ENCODE measurements around the gene DDRGK1. TPM values are rescaled to one million over a fixed set of nuclear protein-coding genes. Genes with fewer than 3 reads are reported as not detected.

DDRGK1 gene
- polyA plus RNA-seq, 2 of the 4 experiments (the other 2 are of a cell fraction): 87.4 to 120 TPM

DNA sequence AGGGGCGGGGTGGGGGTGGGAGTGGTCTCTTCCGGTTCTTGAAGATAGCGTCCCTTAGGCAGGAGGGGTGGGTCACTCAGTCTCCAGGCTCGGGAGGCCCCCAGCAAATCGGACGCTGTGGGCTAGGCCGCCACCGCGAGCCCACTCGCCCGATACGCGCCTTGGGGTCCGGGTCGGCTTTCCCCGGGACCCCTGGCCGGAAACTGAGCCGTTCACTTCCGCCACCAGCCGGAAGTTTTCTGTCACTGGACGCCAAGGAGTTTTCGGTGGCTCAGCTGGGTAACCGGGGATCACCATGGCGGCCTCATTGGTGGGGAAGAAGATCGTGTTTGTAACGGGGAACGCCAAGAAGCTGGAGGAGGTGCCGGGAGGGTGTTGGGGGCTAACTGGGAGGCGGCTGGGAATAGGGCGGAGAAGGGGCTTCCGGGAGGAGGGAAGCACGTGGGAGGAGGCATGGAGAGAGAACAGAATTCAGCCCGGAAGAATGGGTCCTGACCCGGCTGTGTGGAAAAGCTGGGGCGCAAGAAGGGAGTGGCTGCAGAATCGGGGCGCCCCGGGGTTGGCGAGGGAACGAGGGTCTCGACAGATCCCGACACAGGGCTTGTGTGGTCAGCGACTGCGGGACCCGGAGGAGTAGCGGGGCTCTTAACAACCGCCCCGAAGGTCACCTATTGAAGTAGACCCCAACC, 4.9 kb upstream of the DDRGK1 start, which contains the start of gene ITPA (continued):
- TF ChIP-seq HDAC2 (IDR thresholded peaks at IDR 0.05): no peak
- TF ChIP-seq, protein P1, sequence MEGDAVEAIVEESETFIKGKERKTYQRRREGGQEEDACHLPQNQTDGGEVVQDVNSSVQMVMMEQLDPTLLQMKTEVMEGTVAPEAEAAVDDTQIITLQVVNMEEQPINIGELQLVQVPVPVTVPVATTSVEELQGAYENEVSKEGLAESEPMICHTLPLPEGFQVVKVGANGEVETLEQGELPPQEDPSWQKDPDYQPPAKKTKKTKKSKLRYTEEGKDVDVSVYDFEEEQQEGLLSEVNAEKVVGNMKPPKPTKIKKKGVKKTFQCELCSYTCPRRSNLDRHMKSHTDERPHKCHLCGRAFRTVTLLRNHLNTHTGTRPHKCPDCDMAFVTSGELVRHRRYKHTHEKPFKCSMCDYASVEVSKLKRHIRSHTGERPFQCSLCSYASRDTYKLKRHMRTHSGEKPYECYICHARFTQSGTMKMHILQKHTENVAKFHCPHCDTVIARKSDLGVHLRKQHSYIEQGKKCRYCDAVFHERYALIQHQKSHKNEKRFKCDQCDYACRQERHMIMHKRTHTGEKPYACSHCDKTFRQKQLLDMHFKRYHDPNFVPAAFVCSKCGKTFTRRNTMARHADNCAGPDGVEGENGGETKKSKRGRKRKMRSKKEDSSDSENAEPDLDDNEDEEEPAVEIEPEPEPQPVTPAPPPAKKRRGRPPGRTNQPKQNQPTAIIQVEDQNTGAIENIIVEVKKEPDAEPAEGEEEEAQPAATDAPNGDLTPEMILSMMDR (IDR thresholded peaks at IDR 0.05): no peak
- no peak for TF ChIP-seq NFE2L2 (conservative IDR thresholded peaks at IDR 0.05; ENCODE audit: low read length)
- TF ChIP-seq KDM5A (IDR thresholded peaks at IDR 0.05): no peak
- TF ChIP-seq GATA3 (IDR thresholded peaks at IDR 0.05; ENCODE audit: borderline replicate concordance): peak; percentile 11; the same call in 1 of the 2 replicates
- no peak for TF ChIP-seq ZC3H11A (IDR thresholded peaks at IDR 0.05)
- TF ChIP-seq CHD2 (IDR thresholded peaks at IDR 0.05; ENCODE audit: low read length, partially characterized antibody): no peak
- no peak for TF ChIP-seq SMC3 (IDR thresholded peaks at IDR 0.05)
- TF ChIP-seq, protein P2, sequence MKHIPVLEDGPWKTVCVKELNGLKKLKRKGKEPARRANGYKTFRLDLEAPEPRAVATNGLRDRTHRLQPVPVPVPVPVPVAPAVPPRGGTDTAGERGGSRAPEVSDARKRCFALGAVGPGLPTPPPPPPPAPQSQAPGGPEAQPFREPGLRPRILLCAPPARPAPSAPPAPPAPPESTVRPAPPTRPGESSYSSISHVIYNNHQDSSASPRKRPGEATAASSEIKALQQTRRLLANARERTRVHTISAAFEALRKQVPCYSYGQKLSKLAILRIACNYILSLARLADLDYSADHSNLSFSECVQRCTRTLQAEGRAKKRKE (CRISPR knock-in tag; IDR thresholded peaks at IDR 0.05; ENCODE audit: low read depth): no peak
- TF ChIP-seq EHF (CRISPR knock-in tag; IDR thresholded peaks at IDR 0.05): no peak
- TF ChIP-seq, protein P3, sequence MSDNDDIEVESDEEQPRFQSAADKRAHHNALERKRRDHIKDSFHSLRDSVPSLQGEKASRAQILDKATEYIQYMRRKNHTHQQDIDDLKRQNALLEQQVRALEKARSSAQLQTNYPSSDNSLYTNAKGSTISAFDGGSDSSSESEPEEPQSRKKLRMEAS (IDR thresholded peaks at IDR 0.05): peak; percentile 99
- TF ChIP-seq, protein P4, sequence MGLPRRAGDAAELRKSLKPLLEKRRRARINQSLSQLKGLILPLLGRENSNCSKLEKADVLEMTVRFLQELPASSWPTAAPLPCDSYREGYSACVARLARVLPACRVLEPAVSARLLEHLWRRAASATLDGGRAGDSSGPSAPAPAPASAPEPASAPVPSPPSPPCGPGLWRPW (IDR thresholded peaks at IDR 0.05): no peak
- no peak for TF ChIP-seq EHMT2 (IDR thresholded peaks at IDR 0.05; ENCODE audit: low read depth)
- no peak for TF ChIP-seq CHD4 (IDR thresholded peaks at IDR 0.05; ENCODE audit: borderline replicate concordance)
- TF ChIP-seq KDM1A (IDR thresholded peaks at IDR 0.05; ENCODE audit: low read depth): no peak
- TF ChIP-seq EP300 (IDR thresholded peaks at IDR 0.05): no peak
- TF ChIP-seq, protein P5, sequence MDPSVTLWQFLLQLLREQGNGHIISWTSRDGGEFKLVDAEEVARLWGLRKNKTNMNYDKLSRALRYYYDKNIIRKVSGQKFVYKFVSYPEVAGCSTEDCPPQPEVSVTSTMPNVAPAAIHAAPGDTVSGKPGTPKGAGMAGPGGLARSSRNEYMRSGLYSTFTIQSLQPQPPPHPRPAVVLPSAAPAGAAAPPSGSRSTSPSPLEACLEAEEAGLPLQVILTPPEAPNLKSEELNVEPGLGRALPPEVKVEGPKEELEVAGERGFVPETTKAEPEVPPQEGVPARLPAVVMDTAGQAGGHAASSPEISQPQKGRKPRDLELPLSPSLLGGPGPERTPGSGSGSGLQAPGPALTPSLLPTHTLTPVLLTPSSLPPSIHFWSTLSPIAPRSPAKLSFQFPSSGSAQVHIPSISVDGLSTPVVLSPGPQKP (IDR thresholded peaks at IDR 0.05; ENCODE audit: low read depth, low read length): no peak
- TF ChIP-seq FOSL2 (IDR thresholded peaks at IDR 0.05): no peak
- no peak for TF ChIP-seq FOSL2 (CRISPR knock-in tag; IDR thresholded peaks at IDR 0.05)
- TF ChIP-seq RARB (CRISPR knock-in tag; IDR thresholded peaks at IDR 0.05): no peak
- no peak for TF ChIP-seq TP53 (CRISPR knock-in tag; IDR thresholded peaks at IDR 0.05)
- no peak for TF ChIP-seq CEBPB (IDR thresholded peaks at IDR 0.05)
- TF ChIP-seq POLR2AphosphoS2 (conservative IDR thresholded peaks at IDR 0.05; ENCODE audit: low read length): no peak
- TF ChIP-seq, protein P6, sequence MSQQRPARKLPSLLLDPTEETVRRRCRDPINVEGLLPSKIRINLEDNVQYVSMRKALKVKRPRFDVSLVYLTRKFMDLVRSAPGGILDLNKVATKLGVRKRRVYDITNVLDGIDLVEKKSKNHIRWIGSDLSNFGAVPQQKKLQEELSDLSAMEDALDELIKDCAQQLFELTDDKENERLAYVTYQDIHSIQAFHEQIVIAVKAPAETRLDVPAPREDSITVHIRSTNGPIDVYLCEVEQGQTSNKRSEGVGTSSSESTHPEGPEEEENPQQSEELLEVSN (IDR thresholded peaks at IDR 0.05; ENCODE audit: borderline replicate concordance, low read depth): peak; percentile 52; the same call in 1 of the 2 replicates

DNA sequence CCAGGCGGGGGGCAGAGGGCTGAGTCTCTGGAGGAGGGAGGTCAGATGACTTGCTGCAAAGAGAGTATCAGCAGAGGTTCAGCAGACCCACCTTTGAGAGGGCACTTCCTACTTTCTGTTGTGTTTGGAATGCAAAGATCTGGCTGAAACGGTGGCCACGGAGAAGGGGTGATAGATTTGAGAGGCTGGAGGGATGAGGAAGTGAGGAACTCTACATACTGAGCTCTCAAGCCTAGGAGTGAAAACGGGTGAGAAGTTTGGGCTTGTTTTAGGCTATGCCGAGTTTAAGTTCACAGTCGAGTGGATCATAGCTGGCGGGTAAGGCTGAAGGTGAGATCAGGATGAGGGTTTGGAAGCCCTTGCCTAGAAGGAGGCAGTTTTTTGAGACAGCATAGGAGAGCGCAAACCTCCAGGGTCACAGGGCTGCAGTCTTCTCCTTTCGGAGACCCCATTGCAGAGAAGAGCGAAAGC, 4.3 kb upstream of the DDRGK1 start:
- ATAC-seq (peak; percentile 14 to 26; a peak in 4 of 6 replicates), FAIRE-seq (no peak), DNase-seq (ENCODE audit: low read depth in 1 of 2, low spot score in 1 of 2) (no peak)
- peaks cover 17% of the 10 kb centered on the region for H3K4me1 ChIP-seq
- H3K9me3 ChIP-seq: no peaks in the 10 kb centered on the region
- peak overlapping the region; percentile 95 for H3K4me2 ChIP-seq
- peak overlapping the region; percentile 90 to 93 for H3K27ac ChIP-seq
- POLR2A ChIA-PET: interaction anchor here (0.6 to 1.4 kb wide), 4 partner anchors 9 to 104 kb away, joined by 3 to 4 read pairs (median 3); partner anchors contain the start of gene SLC4A11
- CTCF ChIA-PET: interaction anchor here (0.5 to 8.6 kb wide), 6 partner anchors 12 to 106 kb away, joined by 3 to 79 read pairs (median 3); no protein-coding TSS in a partner anchor
- peak overlapping the region; percentile 84 for H3K4me3 ChIP-seq
- TF ChIP-seq ESRRA (IDR thresholded peaks at IDR 0.05; ENCODE audit: borderline replicate concordance, low read length) (no peak), PHF8 (IDR thresholded peaks at IDR 0.05; ENCODE audit: borderline replicate concordance, low read depth) (no peak), KDM1A (IDR thresholded peaks at IDR 0.05; ENCODE audit: low read depth) (no peak), JUNB (IDR thresholded peaks at IDR 0.05) (no peak), MAFK (IDR thresholded peaks at IDR 0.05; ENCODE audit: partially characterized antibody) (no peak), SMC3 (IDR thresholded peaks at IDR 0.05) (no peak), EP300 (IDR thresholded peaks at IDR 0.05) (no peak), CBX8 (IDR thresholded peaks at IDR 0.05) (no peak), EHMT2 (IDR thresholded peaks at IDR 0.05; ENCODE audit: low read depth) (no peak)
- 10% methylated on average over 10 of the region's 10 CpGs for WGBS (ENCODE audit: missing lambda C conversion rate)
